NCI-H128 (cell line): Measurements from ENCODE around the gene MAPK8IP3.

Experiments
- DNase-seq: peaks from one replicate; lab custom pipeline; 2025; ENCODE audit not compliant: unreplicated experiment; lab: John Stamatoyannopoulos, UW

Gene MAPK8IP3, protein sequence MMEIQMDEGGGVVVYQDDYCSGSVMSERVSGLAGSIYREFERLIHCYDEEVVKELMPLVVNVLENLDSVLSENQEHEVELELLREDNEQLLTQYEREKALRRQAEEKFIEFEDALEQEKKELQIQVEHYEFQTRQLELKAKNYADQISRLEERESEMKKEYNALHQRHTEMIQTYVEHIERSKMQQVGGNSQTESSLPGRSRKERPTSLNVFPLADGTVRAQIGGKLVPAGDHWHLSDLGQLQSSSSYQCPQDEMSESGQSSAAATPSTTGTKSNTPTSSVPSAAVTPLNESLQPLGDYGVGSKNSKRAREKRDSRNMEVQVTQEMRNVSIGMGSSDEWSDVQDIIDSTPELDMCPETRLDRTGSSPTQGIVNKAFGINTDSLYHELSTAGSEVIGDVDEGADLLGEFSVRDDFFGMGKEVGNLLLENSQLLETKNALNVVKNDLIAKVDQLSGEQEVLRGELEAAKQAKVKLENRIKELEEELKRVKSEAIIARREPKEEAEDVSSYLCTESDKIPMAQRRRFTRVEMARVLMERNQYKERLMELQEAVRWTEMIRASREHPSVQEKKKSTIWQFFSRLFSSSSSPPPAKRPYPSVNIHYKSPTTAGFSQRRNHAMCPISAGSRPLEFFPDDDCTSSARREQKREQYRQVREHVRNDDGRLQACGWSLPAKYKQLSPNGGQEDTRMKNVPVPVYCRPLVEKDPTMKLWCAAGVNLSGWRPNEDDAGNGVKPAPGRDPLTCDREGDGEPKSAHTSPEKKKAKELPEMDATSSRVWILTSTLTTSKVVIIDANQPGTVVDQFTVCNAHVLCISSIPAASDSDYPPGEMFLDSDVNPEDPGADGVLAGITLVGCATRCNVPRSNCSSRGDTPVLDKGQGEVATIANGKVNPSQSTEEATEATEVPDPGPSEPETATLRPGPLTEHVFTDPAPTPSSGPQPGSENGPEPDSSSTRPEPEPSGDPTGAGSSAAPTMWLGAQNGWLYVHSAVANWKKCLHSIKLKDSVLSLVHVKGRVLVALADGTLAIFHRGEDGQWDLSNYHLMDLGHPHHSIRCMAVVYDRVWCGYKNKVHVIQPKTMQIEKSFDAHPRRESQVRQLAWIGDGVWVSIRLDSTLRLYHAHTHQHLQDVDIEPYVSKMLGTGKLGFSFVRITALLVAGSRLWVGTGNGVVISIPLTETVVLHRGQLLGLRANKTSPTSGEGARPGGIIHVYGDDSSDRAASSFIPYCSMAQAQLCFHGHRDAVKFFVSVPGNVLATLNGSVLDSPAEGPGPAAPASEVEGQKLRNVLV (N-terminal part only)

DNA sequence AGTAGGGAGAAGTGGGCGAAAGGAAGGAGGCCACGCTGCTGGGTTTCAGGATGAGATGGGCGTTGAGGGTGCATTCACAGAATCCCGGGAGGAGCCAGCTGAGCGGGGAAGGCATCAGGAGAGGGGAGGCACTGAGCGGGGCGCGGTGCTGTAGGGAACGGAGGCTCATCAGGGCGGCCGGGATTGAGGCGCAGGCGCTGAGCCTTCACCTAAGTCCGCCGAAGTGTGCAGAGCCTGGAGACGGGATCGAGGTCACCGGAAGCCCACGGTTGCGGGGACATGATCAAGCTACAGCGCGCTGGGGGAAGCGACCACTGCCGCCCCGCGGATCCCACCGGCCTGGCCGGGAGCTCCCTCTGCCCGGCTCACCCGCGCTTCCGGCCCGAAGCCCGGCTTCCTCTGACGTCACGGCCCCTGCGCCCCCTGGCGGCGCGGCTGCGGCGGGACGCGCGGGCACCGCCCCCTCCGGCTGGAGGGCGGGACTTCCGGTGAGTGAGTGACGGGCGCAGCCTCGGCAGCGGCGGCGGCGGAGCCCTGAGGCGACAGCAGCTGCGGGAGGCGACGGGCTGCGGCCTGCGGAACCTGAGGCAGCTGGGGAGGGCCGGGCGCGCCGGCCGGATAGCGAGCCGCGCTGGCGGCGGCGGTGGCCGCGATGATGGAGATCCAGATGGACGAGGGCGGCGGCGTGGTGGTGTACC, at the start of gene MAPK8IP3:
TSS of gene MAPK8IP3 (plus strand) at position 508 of the 698 bp plus-strand sequence. CDS start at position 653, 145 bp downstream.
- DNase-seq, result peak; percentile 57

DNA sequence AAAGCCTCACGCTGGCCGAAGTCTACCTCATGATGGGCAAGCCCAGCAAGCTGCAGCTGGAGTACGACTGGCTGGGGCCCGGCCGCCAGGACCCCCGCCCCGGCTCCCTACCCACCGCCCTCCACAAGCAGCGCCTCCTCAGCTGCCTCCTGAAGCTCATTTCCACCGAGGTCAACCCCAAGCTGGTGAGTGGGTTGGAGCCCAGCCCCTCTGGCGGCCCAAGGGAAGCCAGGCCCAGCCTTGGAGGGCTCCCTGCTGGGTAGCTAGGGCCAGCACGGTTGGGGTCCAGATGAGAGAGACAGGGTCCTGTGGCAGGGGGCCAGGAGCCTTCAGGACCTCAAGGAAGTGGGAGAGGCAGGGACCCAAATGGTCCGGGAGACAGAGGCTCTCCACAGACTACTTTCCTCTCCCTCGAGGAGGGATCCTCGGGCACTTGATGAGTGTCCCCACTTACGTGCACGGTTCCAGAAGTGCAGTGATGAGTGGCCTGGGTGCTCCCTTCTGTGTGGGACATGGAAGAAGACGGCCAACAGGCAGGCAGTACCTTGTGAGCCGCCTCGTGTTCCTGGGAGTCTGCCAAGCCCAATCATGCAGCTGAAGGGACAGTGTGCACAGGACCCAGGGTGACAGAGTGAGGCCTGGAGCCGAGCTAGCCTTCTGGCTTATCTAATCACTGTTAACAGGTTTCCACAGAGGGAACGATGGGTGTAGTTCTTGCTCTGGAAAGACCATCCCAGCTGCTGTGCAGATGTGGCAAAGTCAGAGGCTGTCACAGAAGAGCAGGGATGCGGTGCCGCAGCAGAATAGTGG, 49.0 kb upstream of the MAPK8IP3 start:
- no peak for DNase-seq

DNA sequence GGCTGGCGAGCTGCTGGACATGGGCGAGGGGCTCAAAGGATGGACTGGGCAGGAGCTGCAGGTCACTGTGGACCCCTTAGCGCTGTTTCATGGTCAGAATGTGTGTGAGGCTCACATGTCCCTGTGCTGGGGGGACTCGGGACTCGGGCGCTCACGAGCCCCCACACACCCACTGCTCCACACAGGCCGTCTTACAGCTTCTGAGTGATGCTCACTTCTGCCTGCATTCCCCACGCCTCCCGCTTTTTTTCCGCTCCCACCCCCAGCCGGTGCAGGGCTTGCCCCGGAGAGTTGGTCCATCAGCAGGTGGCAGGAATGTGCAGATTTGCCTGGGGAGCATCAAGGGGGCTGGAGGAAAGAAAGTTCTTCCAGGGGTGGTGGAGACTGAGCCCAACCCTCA, 48.2 kb upstream of the MAPK8IP3 start:
- DNase-seq, result no peak

DNA sequence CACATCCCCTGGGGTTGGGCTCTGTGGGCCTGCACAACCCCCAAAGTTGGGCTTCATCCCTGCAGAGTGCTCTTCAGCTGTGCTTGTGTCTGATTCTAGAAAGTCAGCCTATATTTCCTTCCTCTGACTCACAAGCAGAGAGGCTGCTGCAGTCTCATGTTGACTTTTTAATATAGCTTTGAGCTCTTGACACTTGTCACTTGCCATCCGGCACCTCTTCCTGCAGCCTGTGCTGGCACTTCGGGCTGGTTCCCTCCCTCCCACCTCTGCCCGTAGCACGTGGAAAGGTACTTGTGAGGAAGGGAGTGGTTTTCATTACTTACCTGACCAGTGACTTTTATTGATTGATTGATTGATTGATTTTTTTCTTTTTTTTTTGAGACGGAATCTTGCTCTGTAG, 47.0 kb upstream of the MAPK8IP3 start:
- DNase-seq, result no peak

DNA sequence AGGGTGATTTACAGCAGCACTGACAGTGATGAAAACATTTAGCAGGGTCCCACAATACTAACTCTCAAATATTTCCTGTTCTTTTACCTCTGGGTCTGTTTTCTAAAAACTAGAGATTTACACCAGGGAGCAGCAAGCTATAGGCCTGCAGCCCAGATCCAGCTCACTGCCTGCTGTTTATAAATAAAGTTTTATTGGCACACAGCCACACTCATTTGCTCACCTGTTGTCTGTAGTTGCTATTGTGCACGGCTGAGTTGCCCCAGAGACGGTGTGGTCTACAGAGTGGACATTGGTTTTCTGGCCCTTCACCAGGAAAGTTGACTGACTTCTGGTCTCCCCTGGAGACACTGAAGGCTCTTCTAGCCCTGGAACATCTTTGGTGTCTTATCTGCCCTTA, 44.2 kb upstream of the MAPK8IP3 start:
- DNase-seq, result no peak

DNA sequence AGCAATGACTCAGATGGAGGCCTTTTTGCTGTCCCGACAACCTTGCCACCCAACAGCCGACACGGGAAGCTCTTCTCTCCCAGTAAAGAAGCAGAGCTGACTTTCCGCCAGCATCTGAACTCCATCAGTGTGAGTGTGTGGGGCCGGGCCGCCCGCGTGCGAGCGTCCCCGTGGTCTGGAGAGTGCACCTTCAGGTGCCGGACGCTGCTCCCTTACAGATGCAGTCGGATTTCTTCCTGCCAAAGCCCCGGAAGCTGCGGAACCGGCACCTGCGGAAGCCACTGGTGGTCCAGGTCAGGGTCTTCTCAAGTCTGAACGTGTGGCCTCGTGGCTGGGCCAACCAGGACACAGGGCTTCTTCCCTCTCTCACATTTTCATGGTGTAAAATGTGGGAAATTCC, 43.5 kb upstream of the MAPK8IP3 start:
- no peak for DNase-seq

DNA sequence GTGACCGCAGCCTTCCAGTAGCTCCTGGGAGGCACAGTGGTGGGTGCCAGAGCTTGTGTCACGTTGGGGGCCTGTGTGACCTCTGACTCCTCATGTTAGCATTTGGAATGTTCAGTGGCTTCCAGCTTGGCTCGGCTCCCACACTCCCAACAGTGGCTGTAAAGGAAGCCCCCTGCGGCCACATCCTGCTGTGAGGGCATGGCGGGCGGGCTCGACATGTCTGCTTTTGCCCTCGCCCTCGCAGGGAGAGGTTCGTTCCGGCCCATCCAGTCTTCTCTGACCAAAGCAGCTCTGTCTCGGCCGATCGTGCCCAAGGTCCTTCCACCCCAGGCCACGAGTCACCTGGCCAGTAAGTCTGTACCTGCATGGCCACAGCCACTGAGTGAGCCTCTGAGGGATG, 40.2 kb upstream of the MAPK8IP3 start:
- no peak for DNase-seq

DNA sequence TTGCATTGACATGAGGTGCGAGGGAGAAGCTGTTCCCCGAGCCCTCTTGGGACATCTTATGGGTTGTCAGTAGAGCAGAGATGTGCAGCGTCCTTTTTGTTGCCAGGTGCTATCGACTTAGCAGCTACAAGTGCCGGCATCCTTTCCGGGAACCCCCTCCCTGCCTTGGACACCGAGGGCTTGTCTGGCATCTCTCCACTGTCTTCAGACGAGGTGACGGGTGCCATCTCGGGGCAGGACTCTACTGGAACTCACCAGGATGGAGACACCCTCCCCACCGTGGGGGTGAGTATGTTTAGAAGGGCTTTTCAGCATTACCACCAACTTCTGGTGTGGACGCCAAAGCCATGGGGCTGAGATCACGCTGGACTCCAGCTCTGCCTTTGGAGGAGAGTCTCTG, 39.7 kb upstream of the MAPK8IP3 start:
- no peak for DNase-seq

DNA sequence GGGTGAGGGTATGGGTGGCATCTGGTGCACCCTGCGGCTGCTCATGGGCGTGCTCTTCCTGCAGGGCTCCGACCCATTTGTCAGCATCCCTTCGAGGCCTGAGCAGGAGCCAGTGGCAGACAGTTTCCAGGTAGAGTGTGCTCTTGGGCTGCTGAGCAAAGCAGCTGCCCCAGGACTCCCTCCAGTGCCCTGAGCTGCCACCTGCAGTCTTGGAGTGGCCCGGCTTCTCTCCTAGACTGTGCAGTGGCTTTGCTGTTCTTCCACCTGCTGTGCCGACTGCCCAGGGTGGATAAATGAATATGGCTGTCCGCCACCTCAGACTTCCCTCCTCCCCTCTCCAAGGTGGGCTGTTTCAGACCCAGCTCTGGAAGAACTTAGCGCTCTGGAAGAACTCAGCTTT, 38.7 kb upstream of the MAPK8IP3 start:
- DNase-seq, result no peak

DNA sequence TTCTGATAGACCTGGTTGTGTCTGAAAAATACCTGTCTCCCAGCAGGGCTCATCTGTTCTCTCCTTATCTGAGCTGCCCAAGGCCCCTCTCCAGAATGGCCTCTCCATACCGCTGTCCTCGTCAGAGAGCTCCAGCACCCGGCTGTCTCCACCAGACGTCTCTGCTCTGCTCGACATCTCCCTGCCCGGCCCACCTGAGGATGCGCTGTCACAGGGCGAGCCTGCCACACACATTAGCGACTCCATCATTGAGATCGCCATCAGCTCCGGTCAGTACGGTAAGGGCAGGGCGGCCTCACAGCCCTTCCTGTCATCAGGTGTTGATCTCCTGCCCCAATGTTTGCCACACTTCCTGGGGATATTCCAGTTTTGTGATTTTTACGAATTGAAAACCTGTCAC, 38.1 kb upstream of the MAPK8IP3 start:
- no peak for DNase-seq

DNA sequence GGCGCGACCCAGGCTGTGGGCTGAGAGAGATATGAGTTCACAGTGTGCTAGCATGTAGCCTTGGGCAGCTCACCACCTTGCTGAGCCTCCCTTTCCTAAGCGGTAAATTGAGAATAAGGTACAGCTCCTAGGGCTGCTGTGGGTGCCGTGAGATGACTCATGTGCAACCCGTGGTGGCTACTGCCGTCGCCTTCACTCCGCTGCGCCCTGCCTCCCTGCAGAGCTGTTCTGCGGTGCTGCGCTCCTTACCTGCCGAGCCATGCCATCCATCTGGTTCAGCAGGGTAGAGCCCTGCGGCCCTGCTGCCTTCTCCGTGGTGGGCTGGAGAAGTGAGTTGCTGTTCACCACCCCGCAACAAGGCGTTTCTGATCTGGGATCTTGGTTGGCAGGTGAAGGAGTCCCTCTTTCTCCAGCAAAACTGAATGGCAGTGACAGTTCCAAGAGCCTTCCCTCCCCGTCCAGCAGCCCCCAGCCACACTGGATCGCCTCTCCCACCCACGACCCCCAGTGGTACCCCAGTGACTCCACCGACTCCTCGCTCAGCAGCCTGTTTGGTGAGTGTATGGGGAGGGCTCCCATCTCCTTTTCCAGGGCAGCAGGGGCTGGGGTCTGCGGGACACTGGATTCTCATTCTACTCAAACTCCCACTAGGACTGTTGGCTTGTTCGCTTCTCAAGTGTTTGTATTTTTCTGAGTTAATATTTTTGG, 37.2 kb upstream of the MAPK8IP3 start:
- no peak for DNase-seq

DNA sequence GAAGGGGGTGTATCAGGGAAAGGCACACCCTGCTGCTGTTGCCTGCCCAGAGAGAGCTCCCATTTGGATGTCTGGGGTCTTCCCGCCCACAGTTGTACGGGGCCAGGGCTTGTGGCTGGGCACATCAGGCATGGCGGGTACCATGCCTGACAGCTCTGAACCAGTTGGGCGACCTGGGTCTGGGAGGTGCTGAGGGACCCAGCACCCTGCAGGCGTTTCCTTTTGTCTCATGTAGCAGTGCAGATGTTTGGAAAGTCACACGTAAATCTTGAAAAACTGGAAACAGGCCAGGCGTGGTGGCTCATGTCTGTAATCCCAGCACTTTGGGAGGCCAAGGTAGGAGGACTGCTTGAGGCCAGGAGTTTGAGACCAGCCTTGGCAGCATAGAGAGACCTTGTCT, 36.3 kb upstream of the MAPK8IP3 start:
- DNase-seq, result no peak

DNA sequence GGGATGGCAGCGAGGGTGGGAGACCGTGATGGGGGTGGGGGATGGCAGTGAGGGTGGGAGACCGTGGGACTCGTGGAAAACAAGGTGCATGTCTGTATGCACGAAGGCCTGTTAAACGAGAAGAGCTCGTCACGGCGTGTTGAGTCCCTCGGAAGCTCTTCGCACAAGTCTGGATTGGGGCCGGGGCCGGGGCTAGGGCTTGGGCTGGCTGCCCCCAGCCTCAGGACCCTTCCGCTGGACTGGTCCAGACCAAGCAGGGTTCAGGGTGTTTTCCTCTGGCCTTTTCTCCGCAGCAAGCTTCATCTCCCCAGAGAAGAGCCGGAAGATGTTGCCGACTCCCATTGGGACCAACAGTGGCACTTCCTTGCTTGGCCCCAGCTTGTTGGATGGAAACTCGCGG, 35.6 kb upstream of the MAPK8IP3 start:
- no peak for DNase-seq

DNA sequence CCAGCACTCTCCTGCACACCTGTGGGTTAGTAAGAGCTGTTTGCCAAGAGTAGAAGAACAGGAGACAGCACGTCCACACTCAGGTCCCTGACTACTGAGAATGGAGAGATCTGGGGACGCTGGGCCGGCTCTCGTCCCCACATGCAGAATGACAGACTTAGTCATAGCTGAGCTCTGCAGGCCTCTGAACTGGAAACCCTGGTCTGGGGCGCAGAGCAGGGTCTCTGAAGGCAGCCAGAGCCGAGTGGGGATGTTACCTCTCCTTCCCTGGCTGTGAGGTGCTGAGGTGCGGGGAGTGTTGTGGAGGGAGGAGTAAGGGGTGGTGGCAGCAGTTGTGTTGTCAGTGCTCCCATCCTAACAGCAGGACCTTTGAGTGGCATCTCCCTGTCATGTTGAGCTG, 35.1 kb upstream of the MAPK8IP3 start:
- no peak for DNase-seq

DNA sequence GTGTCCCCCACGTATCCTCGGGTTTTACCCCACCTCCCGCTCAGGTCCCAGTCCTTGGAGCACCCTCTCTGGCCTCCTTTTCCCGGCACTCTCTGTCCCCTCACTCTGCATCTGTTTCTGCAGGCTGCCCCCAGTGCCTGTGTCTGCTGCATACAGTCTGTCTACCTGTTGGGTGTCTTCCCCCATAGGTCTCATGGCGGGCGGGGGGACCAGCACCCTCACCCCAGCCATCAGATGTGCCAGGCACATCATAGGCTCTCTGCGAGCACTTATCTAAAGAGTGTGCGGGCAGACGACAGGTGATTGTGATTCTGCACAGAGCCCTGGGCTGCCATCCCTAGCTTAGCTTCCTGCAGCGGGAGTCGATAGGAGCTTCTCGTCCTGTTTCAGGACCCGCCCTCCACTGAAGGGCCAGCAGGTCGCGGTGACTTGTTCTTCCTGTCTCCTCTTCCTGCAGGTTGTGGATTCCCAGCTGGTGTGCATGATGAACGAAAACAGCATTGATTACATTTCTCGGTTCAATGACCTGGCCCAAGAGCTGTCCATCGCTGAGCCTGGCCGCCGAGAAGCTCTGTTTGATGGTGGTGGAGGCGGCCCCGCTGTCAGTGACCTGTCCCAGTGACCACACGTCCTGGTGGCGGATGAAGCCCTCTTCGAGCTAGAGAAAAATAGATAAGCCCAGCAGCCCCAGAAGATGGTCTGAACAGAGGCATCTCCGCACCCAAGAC, 32.4 kb upstream of the MAPK8IP3 start:
- DNase-seq, result no peak

DNA sequence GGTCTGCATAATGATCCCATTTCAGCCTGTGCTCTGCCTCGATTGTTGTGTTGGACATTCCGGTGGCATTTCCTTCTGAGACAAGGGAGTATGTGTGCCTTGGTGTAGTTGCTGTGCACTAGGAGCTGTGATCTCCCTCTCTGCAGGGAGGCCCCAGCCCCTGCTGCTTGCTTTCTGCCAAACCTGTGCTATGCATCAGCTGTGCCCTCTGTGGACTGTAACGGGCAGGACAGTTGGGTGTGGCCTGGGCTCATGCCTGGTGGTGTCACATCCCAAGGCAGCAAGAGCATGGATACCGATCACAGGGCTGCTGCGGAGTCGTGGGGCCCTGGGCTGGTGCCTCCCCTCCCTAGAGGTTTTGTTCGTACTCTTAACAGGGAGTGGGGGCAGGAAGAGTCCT, 31.7 kb upstream of the MAPK8IP3 start:
- no peak for DNase-seq

DNA sequence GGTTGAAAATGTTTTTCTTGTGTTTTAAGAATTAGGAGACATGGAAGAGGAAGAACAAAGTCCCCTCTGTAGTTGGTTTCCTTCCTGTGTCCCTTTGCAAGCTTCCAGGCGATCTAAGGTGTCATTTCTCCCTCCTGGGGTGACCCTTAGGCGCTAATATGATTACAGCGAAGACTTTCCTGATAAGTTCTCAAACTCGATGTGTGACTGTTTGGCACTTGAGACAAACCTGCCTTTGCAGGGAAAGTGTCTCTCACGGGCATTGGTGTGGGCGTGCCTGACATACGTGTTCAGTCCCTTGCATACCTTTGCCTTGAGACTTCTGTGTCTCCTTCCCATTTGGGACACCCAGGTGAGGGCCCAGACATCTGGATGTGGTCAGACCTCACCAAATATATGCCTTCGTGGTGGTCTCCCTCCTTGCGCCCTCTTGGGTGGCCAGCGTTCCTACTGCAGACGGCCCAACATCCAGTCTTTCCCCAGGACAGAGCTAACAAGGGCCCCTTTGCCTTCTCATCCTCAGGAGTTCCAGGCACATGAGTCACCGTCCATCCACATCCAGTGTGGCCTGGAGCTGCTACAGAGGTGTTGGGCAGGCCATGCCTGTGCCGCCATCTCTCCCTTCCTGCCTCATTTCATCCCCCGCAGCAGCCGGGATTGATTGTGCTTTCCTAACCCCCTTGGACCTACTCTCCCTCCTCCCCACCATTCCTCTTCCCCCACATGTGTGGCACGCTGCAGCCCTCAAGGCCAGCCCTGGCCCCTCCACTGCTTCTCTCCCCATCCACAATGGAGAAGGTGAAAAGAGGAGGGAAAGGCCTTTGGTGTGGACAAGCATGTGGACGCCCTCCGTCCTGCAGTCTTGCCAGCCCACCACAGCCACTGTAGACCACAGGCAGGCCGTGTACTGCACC, 31.0 kb upstream of the MAPK8IP3 start:
- DNase-seq, result no peak

DNA sequence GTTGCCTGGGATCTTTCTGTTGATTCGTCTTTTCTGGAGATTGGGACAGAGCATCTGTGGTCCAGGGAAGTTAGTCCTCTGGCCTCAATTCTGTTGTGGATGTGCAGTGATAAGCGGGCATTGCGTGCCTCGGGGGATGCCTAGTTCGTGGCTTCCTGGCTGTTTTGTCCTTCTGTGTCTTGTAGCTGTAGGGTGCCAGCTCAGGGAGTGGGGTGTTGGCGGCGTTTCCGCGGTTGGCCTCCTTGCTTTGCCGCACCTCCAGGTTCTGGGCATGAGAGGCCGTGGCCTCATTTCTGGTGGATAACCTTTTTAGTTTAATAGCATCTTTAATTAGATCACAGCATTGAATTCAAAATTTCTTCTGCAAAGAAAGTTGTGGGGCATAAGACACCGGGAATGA, 29.3 kb upstream of the MAPK8IP3 start:
- no peak for DNase-seq
